Measurements from ENCODE around the gene LAMB4. TPM values are rescaled to one million over a fixed set of nuclear protein-coding genes. Genes with fewer than 3 reads are reported as not detected.

Gene LAMB4
- total and polyA plus RNA-seq, 2 of the 8 experiments (the other 6 are each of a cell fraction or from before 2014, with no cell fraction given), result not detected

GRCh38 chr7:108055611-108056021 lies 74.5 kb downstream of the LAMB4 start:
- H3K56ac ChIP-seq (replicated peaks; ENCODE audit: insufficient read length, low read depth, low read length), result no peak overlapping the region
- no peaks in the 10 kb centered on the region; a peak in 1 of 7 replicates for H3K4me1 ChIP-seq (replicated peaks in 1 of 4; ENCODE audit: control insufficient read depth in 3 of 4, insufficient read depth in 4 of 4, low read length in 3 of 4)
- H2BK12ac ChIP-seq (ENCODE audit: low read depth, low read length), result no peak overlapping the region
- 88% methylated on average over 7 of the region's 7 CpGs; no CpG with 5 or more reads in 1 of the 2 experiments for WGBS, 2 experiments (ENCODE audit: extremely low coverage in 1 of 2, insufficient coverage in 1 of 2, insufficient read length in 1 of 2, insufficient replicate concordance in 2 of 2, low coverage in 1 of 2, low lambda C conversion rate in 2 of 2, missing lambda C conversion rate in 1 of 2)
- ChIA-PET POLR2A (ENCODE audit: partially characterized antibody) (no interaction called here), CTCF (ENCODE audit: partially characterized antibody) (interaction anchor here (1.7 kb wide), 1 partner anchor 41 kb away, joined by 6 read pairs; no protein-coding TSS in a partner anchor)
- no peak overlapping the region for H4K91ac ChIP-seq (replicated peaks; ENCODE audit: insufficient read length, low read length)
- no peak overlapping the region for H3K14ac ChIP-seq (ENCODE audit: insufficient read length)
- DNase-seq (ENCODE audit: low read depth in 1 of 2, low spot score in 2 of 2) (no peak), FAIRE-seq (no peak)
- no peaks in the 10 kb centered on the region for H3K9me3 ChIP-seq (ENCODE audit: insufficient read depth in 2 of 2, low read depth in 1 of 2, low read length in 1 of 2)
- TF ChIP-seq USF2 (IDR thresholded peaks at IDR 0.05; ENCODE audit: low read length) (no peak), PHF8 (conservative IDR thresholded peaks at IDR 0.05; ENCODE audit: low read depth, low read length) (no peak), SP4 (IDR thresholded peaks at IDR 0.05; ENCODE audit: low read length) (no peak), ATF3 (IDR thresholded peaks at IDR 0.05; ENCODE audit: insufficient read depth, low read depth, low read length) (no peak)
- H2BK120ac ChIP-seq (replicated peaks; ENCODE audit: low read depth, low read length), result no peak overlapping the region
- no peak overlapping the region for H2AK5ac ChIP-seq (ENCODE audit: low read depth, low read length)
- H3K27me3 ChIP-seq (replicated peaks in 1 of 4; ENCODE audit: control insufficient read depth in 3 of 4, extremely low read depth in 1 of 4, insufficient read depth in 3 of 4, low read length in 3 of 4), result no peaks in the 10 kb centered on the region
- H3K79me2 ChIP-seq (ENCODE audit: control insufficient read depth in 1 of 2, insufficient read depth in 2 of 2, low read length in 2 of 2), result no peaks in the 10 kb centered on the region
- no peak overlapping the region for H3K4me2 ChIP-seq (ENCODE audit: insufficient read depth in 1 of 2, low read depth in 2 of 2, low read length in 2 of 2)
- no peak overlapping the region for H3K4ac ChIP-seq (replicated peaks; ENCODE audit: insufficient read length, low read depth, low read length)
- no peak overlapping the region for H3K4me3 ChIP-seq (ENCODE audit: extremely low read depth in 1 of 4, insufficient read depth in 2 of 4, low read depth in 3 of 4, low read length in 4 of 4)
- no peak overlapping the region for H4K5ac ChIP-seq (ENCODE audit: insufficient read length, low read depth, low read length)
- no peak overlapping the region for H4K8ac ChIP-seq (ENCODE audit: extremely low read depth, insufficient read depth, low read length)
- H3K18ac ChIP-seq (ENCODE audit: extremely low read depth, low read length), result no peak overlapping the region
- no peak overlapping the region for H2AFZ ChIP-seq (ENCODE audit: low read length)
- H2BK5ac ChIP-seq (ENCODE audit: low read depth, low read length), result no peak overlapping the region
- H4K20me1 ChIP-seq (replicated peaks in 1 of 2; ENCODE audit: control insufficient read depth in 1 of 2, insufficient read depth in 2 of 2, low read length in 2 of 2), result no peaks in the 10 kb centered on the region
- no peaks in the 10 kb centered on the region for H3K36me3 ChIP-seq (ENCODE audit: control insufficient read depth in 2 of 4, insufficient read depth in 4 of 4, low read length in 3 of 4)
- H3K79me1 ChIP-seq (ENCODE audit: low read depth, low read length), result no peaks in the 10 kb centered on the region
- H3K27ac ChIP-seq (ENCODE audit: low read depth, low read length), result no peak overlapping the region
- H2BK15ac ChIP-seq (ENCODE audit: low read length), result no peak overlapping the region
- H3K23ac ChIP-seq (ENCODE audit: insufficient read length), result peak overlapping the region; percentile 52
- H2BK20ac ChIP-seq (ENCODE audit: low read length), result no peak overlapping the region
- H3K23me2 ChIP-seq (ENCODE audit: low read depth, low read length), result no peaks in the 10 kb centered on the region
- no peak overlapping the region for H3K9ac ChIP-seq (replicated peaks in 1 of 4; ENCODE audit: extremely low read depth in 1 of 4, low read depth in 3 of 4, low read length in 3 of 4)

Measured in H1 (cell line).